GM18499 (cell line): ENCODE data around the gene RGS6.

Source experiments
- ATAC-seq: cut with Tn5 transposase; IDR thresholded peaks from one replicate; pipeline ENCODE4 v1.9.1; 2021; ENCODE audit warnings: moderate number of reproducible peaks; ENCODE audit not compliant: insufficient read depth, unreplicated experiment

RGS6 gene

GRCh38 chr14:72128629-72129028 is 196.4 kb downstream of the RGS6 start:
- no peak for ATAC-seq

GRCh38 chr14:72129291-72129690 is 197.1 kb downstream of the RGS6 start:
- no peak for ATAC-seq

- no peak for ATAC-seq
Measured at GRCh38 chr14:72141084-72141483, 208.9 kb downstream of the RGS6 start.

GRCh38 chr14:72142328-72142727 is 210.1 kb downstream of the RGS6 start:
- ATAC-seq: no peak

- ATAC-seq: no peak
Measured at GRCh38 chr14:72146241-72146640, 214.0 kb downstream of the RGS6 start.

- ATAC-seq: no peak
Measured at GRCh38 chr14:72154645-72155378, 222.6 kb downstream of the RGS6 start.

GRCh38 chr14:72155379-72155993 is 223.3 kb downstream of the RGS6 start:
- ATAC-seq: no peak

- ATAC-seq: no peak
Measured at GRCh38 chr14:72164420-72165228, 232.4 kb downstream of the RGS6 start.

- ATAC-seq: no peak
Measured at GRCh38 chr14:72165229-72165698, 233.0 kb downstream of the RGS6 start.

GRCh38 chr14:72169521-72169920 is 237.3 kb downstream of the RGS6 start:
- no peak for ATAC-seq

- ATAC-seq: no peak
Measured at GRCh38 chr14:72172049-72172448, 239.8 kb downstream of the RGS6 start.

GRCh38 chr14:72172597-72172996 is 240.4 kb downstream of the RGS6 start:
- no peak for ATAC-seq

GRCh38 chr14:72173038-72173720 is 240.9 kb downstream of the RGS6 start:
- ATAC-seq: no peak

GRCh38 chr14:72177251-72177650 is 245.0 kb downstream of the RGS6 start:
- ATAC-seq: no peak

- no peak for ATAC-seq
Measured at GRCh38 chr14:72178517-72178916, 246.3 kb downstream of the RGS6 start.

GRCh38 chr14:72182708-72183432 is 250.6 kb downstream of the RGS6 start:
- ATAC-seq: no peak

GRCh38 chr14:72183631-72184030 is 251.4 kb downstream of the RGS6 start:
- ATAC-seq: no peak

- ATAC-seq: no peak
Measured at GRCh38 chr14:72186523-72186922, 254.3 kb downstream of the RGS6 start.

- no peak for ATAC-seq
Measured at GRCh38 chr14:72196237-72197015, 264.2 kb downstream of the RGS6 start.
